Measurements from ENCODE around the gene COL8A2.
A peak's percentile ranks its signal among the peaks of the same experiment; 100 is the strongest.

The COL8A2 gene

DNA sequence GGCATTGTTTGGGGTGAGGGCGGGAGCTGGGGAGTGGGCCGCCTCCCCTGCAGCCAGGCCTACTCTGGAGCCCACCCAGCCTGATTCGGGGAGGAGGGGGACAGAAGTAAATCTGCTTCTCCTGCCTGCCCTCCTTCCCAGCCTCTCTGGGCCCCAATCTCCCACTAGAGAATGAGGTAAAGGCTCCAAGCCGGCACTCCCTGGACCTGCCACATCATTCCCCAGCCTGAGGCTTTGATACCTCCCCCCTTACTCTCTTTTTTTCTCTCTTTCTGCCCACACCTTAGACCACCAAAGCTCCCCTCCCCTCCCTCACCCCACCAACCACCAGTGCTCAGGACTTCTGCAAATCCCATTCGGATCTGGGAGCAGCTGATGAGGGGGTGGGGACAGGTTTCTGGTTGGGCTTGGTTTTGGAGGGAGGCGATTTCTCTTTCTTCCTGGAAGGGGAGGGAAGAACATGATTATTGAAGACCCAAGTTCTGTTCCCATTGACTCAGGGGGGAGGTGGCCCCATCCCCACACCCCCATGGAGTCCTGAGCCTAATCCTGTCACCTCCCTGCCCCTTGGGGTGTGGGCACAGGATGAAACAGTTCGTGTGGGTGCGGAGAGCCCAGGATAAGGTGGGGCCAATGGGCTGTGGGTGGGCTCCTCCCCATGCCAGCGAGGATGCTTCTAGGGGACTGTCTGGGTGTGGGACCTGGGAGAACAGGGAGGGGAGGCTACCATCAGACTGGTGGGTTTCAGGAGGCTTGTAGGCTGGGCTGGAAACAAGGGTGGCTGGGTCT is 32.3 kb upstream of the COL8A2 start:
- peak overlapping the region; percentile 92 for H3K4me3 ChIP-seq (ENCODE audit: control insufficient read depth, low read depth, low read length)
- TF ChIP-seq CTCF (conservative IDR thresholded peaks at IDR 0.05; ENCODE audit: control insufficient read depth, insufficient read depth, low read depth, low read length): no peak
- no peak for DNase-seq (ENCODE audit: low read depth)

DNA sequence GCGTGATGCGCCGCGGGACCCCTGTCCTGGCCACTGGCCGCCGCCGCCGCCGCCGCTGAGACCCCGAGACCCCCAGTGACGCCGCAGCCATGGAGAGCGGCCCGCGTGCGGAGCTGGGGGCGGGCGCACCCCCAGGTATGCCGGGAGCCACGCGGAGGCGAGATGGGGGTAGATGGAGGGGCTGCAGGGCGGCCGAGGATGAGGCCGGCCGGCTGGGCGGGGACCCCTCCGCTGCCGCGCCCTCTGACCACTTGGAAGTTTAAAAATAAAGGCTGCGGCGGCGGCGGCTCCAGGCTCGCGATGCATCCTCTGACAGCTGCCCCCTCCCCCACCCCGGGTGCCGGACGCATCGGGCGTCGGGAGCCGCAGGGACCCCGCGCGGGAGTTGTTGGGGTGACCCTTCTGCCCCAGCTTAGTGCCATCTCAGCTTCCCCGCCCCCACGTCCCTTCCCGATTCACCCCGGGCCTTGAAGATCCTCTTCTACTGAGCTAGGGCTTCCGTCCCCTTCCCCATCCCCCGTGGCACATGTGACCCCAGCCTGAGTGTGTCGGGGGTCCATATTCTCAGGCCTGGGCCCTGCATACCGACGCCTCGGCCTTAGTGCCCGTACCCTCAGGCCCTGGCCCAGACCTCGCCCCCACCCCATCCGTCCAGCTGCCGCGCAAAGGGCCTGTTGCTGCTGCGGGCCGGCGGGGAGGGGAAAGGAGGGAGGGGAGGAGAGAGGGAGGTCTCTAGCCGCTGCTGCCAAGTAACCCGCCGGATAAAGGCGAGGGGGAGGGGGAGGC is 31.5 kb upstream of the COL8A2 start:
- no peak for DNase-seq (ENCODE audit: low read depth)
- no peak for TF ChIP-seq CTCF (conservative IDR thresholded peaks at IDR 0.05; ENCODE audit: control insufficient read depth, insufficient read depth, low read depth, low read length)
- peak overlapping the region; percentile 92 for H3K4me3 ChIP-seq (ENCODE audit: control insufficient read depth, low read depth, low read length)

- no peak for TF ChIP-seq CTCF (conservative IDR thresholded peaks at IDR 0.05; ENCODE audit: control insufficient read depth, insufficient read depth, low read depth, low read length)
- H3K4me3 ChIP-seq (ENCODE audit: control insufficient read depth, low read depth, low read length): peak within 1 kb of the TSS; percentile 92
Observed at GRCh38 chr1:36155408-36156328, 30.6 kb upstream of the COL8A2 start, which contains the start of gene MAP7D1. MAP7D1 (plus strand) TSS chr1:36156160; CDS start chr1:36156418, 258 bp downstream.

DNA sequence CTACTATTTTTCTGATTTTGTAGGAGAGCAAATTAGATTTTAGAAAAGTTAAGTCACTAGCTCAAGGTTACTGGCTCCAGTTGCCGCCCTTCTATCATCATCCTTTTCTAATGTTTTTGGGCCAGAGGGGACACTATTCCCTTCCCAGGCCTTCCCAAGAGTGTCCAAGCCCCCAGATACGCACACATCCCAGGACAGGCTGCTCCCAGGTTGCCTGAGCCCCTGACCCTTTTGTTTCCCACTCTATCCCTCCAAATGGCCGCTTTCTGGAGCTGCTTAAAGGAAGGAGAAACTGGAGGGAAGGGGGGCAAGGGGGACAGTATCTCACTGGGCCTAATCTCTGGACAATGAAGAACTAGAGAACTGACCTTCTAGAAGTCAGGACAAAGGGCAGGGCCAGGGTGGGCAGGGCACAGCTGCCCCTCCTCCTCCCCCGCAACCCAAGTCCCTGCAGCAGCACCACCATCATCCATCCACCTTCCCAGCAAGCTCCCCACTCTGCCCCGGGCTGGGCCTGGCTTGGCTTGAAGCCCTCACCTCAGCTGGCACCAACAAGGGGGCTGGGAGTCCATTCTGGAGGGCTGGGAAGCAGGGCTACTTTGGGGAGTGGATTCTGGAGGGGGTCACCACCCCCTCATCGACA is 29.9 kb upstream of the COL8A2 start:
- no peak for DNase-seq (ENCODE audit: low read depth)
- peak overlapping the region; percentile 75 for H3K4me3 ChIP-seq (ENCODE audit: control insufficient read depth, low read depth, low read length)
- TF ChIP-seq CTCF (conservative IDR thresholded peaks at IDR 0.05; ENCODE audit: control insufficient read depth, insufficient read depth, low read depth, low read length): no peak

More at GRCh38 chr1:36155408-36156328, 30.6 kb upstream of the COL8A2 start, which contains the start of gene MAP7D1:
- DNase-seq (ENCODE audit: low read depth): peak; percentile 80

- no peak for DNase-seq (ENCODE audit: low read depth)
- no peak overlapping the region for H3K4me3 ChIP-seq (ENCODE audit: control insufficient read depth, low read depth, low read length)
- no peak for TF ChIP-seq CTCF (conservative IDR thresholded peaks at IDR 0.05; ENCODE audit: control insufficient read depth, insufficient read depth, low read depth, low read length)
Observed at GRCh38 chr1:36154335-36154734, 29.3 kb upstream of the COL8A2 start.

DNA sequence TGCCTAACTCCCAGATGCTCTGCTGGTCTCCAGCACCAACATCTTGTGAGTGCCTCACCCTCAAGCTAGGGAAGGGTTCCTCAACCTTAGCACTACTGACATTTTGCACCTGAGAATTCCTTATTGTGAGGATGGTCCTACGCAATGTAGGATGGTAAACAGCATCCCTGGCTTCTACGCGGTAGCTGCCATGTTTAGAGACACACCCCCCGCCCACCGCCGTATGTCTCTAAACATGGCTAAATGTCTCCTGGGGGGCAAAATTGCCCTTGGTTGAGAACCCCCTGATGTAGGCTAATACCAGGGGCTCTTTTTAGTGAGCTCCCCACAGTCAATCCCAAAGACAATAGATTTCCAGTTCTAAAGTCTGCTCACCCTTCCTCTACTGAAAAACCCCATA is 28.5 kb upstream of the COL8A2 start:
- DNase-seq (ENCODE audit: low read depth): no peak
- H3K4me3 ChIP-seq (ENCODE audit: control insufficient read depth, low read depth, low read length): no peak overlapping the region
- no peak for TF ChIP-seq CTCF (conservative IDR thresholded peaks at IDR 0.05; ENCODE audit: control insufficient read depth, insufficient read depth, low read depth, low read length)

All from fibroblast of mammary gland (primary cell).